NCI-H82 (cell line): Measurements from ENCODE around the gene SLC1A4.
"Not testable (repeated sequence)": the region's sequence is repeated elsewhere in the genome, so short reads cannot be mapped to it uniquely, and the experiment has no call there.

Source experiments
- DNase-seq: peaks from one replicate; lab custom pipeline; 2025; lab: John Stamatoyannopoulos, UW

The SLC1A4 gene

DNA sequence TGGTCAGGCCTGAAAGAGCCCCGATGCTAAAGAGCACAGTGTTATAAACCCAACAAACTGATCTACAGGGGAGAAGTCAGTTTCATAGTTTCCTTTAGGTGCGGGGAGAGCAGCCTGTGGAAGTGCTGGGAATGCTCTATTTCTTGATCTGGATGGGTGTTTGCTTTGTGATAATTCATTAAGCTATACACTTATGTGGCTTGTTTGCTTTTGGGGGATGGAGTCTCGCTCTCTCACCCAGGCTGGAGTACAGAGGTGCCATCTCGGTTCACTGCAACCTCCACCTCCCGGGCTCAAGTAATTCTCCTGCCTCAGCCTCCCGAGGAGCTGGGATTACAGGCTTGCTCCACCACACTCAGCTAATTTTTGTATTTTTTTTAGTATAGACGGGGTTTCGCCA lies 37.0 kb downstream of the SLC1A4 start:
- no peak for DNase-seq

DNA sequence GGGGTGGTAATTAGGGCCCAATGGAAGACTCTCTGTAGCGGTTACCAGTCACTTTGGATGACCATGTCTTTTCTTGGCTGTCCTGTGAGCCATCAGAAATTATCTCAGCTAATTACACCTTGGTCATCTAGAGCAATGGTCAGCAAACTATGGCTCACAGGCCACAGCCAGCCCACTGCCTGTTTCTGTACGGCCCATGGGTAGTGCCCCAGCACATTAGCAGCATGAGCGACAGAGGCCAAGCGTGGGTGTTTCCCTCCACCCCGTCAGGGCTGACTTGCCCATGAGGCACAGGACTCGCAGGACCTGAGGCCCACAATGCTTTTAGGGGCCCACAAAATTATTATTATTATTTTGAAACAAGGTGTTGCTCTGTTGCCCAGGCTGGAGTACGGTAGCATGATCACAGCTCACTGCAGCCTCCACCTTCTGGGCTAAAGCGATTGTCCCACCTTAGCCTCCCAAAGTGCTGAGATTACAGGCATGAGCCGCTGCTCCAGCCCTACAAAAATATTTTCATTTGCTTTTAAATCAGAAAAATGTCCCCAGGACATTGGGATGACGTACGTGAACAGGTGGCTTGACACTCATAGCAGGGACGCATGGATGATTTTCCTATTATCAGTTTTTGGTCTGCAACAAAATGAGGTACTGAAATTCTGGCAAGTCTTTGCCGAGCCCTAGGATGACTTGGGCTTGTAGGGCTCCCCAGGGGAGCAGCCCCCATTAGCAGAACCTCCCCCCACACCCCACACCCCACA lies 37.7 kb downstream of the SLC1A4 start:
- no peak for DNase-seq

DNA sequence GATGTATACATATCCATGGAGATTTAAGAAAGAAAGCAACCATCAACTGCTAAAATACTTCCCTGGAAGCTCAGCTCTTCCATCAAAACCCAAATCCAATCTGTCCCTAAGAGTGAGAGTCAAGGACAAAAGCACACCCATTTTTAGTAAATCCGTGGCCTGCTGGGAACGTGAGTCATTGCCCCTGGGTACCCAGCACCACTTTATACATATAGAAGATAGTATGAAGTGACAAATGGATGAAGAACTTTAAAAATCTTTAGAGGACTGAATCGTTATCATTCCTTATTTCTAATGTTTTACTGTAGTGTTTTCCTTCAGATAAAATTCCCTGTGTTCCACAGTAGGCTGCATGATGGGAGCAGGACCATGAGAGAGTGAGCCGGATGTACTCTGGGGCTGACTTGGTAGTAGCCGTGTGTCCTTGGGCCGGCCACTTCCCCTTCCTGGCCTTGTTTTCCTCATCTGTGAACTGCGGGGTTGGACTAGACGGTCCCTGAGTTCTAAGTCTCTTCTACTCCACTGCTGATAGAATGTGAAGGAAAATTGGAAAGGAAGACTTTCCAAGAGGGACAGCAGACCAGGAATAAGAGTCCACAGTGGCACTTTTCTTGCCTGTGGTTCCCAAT lies 38.5 kb downstream of the SLC1A4 start:
- no peak for DNase-seq

DNA sequence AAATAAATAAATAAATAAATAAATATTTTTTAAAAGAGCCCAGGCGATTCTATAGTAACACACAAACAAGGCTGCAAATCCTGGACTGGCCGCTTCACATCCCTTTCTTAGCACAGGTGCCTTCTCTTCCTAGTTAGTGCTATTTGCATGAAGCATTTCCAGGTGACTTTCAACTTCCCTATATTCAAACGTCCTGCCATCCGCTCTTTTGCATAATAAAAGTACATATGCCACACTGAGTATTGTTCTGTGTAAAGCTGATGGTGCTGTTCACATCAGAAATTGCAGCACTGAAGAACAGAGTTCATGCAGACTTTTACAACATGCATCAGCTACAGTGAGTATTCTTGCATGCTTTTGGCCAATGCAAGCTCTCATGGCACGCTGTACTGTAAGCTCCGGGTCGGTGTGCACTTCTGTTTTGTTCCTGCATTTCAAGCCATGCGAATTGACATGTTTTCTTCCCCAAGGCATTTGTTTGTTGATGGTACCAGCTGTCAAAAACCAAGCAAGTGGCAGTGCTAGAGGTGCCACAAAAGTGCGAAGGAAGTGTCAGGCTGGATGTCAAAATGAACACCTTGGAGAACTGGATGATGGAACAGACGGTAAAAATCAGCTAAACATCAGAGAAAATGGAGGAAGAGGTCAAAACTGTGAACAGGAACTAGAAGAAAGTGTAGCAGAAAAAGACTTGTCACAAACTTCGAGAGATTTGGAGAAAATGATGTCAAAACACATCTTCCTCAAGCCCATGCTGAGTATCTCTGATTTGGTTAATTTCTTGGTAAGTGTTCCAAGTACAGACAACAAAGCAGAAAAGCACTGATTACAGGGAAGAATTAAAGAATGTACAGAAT lies 41.5 kb downstream of the SLC1A4 start:
- no peak for DNase-seq

DNA sequence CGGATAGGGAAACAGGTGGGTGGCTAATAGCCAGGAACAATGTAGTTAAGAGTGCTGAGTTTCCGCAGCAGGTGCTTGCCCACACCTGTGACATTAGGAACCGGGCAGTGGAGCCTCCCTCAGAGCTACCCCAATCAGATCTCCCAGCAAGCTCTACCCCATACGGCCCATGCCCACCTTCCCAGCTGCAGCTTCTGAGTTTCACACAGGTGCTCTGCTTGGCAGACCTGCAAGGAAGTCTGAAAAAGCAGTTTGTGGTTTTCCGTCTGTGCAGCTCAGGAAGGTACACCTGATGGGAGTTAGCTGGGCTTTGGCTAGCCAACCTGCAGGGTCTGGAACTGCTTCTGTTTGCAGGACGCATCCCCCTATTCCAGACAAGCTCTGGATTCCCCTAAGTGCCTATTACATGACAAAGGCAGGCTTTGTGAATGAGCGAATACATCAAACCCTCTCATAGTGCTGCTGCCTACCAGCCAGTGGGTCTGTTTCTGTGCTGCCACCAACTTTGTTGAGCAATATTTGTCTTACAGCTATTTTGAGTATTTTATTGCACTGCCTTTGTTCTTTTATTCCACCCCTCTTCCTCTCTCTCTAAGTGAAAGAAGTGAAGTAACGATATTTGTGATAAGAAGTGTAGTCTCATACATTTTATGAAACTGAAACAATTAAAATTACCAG lies 42.3 kb downstream of the SLC1A4 start:
- DNase-seq, result no peak

DNA sequence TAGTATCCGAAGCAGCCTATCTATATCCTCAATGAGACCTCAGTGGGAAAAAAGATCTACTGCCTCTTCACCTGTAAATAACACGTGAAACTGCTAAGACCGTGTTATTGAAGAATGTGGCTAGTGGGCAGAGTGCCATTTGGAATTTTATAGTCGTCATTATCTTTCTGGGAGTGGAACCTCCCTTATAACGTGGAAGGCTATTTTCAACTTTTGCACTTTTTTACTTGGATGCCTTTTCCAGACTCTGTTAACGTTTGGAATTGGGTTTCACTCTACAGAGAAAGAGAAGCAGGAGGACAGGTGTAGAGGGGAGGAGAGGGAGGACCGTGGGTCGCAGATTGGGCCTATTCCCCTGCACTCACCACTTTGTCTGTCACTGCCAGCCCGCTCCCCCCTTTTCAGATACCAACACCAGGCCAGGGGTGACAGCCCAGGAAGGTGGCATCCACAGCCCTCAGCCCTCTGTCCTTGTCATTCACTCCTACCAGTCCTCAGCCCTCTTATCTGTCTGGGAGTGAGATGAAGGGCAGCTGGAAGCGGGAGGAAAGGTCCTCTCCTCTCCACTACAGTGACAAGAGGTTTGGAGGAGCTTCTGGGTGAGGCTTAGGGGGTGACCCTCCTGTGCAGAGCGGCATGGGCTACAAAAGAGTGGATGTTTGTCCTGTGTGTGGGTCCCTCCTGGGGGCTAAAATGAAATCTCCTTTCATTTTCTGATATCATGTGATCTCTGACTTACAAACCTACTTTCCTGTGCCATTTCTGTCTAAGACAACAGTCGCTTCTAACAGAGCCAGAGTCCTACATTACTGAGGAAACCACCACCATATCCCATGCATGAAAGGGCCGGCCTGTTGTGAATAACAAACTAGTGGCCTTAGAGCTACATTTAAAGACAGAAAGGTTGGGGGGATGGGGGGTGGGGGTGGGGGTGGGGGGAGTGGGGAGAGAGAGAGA lies 43.1 kb downstream of the SLC1A4 start:
- DNase-seq, result no peak

DNA sequence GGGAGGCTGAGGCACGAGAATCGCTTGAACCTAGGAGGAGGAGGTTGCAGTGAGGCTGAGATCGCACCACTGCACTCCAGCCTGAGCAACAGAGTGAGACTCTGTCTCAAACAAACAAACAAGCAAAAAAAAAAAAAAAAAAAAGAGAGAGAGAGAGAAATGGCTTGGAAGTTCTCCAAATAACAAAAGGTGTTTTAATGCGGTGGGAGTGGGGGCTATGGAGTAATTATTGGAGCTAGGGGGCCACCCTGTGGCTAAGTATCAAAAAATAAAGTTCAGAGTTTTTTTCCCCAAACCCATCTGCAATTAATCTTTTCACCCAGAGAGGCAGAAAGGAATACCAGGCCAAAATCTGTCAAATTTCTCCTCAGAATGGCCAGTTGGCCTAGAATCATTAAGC lies 44.0 kb downstream of the SLC1A4 start:
- peak; percentile 36 for DNase-seq

DNA sequence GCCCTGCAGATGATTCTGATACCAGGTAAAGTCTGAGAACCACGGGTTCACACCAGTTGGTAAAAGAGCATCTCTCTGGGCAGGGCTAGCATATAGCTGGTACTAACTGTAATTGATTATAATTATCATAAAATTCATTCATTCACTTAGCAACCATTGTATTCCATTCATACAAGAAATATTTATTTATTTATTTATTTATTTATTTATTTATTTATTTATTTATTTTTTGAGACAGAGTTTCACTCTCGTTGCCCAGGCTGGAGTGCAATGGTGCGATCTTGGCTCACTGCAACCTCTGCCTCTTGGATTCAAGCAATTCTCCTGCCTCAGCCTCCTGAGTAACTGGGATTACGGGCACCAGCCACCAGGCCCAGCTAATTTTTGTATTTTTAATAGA lies 44.5 kb downstream of the SLC1A4 start:
- DNase-seq, result not testable (repeated sequence)

DNA sequence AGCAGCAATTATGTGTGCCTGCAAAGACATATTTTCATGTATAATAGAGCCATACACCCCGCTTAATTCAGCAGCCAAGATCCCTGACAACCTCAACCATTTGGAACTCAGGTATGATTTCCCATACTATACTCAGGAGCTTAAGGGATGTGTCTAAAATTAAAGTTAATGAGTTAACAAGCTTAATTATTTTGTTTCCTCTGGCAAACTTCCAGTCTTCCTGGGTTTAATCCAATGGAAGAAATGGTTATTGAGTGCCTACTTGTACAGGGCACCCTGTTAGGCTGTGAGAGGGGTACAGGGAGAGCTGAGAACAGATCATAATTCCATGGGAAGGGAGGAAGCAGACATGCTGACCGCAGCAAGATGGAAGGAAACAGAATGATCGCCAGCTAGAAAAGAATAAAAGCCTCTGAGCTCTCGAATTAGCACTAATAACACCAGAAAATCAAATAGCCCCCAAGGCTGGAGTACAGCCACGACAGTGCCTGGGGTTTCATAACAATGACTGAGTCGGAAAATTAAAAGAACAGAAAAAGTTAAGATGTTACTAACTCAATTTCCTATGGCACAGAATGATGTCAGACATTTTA lies 46.2 kb downstream of the SLC1A4 start:
- peak; percentile 51 for DNase-seq

DNA sequence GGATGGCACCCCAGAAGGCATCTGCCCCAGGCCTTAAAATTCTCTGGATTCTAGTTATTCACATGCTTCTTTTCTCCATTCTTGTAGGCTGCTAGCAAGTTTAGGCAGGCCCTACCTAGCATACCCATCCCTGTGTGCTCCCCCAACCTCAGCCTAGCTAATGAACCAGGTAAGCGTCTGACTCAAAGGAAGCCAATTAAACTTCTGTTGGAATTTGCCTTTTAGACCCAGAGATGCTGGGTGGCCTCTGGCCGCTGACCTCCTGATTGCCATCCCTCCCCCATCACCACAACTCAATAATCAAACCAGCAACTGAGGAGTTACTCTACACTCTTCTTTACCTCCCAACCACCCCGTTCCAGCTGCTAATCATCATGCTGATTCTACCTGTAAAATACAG lies 48.0 kb downstream of the SLC1A4 start:
- DNase-seq, result no peak

DNA sequence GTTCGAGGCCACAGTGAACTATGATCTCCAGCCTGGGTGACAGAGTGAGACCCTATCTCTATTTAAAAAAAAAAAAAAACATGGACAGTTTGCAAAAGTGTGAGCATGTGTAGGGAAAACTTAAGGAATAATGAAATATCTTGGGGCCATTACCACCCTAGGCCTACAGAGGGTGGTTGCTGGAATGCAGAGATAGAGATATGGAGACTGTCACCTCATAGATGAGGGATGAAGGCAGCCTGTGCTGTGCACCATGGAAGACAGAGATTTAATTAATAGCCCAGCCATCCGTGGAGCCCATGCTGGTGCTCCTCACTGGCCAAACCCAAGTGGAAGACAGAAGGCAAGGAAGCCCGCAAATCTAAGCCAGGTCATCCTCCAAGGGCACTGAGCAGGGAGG lies 50.4 kb downstream of the SLC1A4 start:
- no peak for DNase-seq

DNA sequence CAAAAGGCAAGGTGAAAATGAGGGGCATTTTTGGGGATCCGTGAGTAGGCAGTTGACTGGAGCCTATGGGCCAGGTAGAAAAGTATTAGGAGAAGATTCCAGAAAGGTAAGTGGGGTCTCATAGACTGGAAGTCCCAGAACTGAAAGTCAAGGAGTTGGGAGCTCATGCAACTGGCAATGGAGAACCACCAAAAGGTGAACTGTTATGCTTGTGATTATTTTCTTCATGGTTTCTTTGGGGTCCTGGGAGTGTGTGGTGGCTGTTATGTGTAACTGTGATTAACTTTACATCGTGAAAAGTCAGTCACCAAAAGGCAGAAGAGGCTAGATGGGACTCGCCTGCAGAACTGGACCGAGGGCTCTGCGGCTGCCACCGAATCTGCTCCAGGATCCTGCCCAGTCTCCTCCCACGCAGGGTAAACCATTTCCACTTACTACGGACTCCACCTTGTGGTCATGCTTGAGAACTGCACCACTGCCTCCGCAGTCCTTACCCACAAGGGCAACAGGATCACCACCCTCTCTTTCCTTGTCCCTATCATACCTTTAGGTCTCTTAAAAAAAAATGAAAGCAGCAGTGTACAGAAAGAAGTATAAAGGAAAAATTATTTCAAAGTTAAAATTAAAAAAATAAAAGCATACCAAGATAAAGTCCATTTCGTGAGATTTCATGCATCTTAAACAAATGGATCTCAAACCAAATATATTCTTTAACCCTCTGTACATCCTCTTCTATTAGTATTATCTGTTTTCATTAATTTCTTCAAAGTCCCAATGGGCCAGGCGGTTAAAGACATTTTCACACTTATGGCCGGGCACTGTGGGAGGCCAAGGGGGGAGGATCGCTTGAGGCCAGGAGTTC lies 51.4 kb downstream of the SLC1A4 start:
- peak; percentile 91 for DNase-seq

DNA sequence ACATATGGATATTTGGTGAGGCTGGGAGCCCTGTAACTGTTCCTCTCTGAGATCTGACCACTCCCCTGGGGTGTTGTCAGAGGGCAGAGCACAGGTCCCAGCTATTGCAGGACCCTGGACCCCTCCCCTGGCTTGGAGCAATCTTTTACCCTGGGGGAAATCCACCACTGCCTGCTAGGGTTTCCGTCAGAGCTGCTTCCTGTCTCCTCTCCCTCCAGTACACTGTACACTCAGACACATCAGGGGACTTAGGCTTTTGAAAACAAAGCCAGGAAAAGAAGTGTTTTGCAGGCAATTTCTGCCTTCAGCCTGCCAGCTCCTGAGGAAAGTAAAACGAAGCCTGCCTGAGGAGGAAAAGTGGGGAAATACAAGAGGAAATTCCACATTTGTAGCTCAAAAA lies 53.8 kb downstream of the SLC1A4 start:
- DNase-seq, result no peak

DNA sequence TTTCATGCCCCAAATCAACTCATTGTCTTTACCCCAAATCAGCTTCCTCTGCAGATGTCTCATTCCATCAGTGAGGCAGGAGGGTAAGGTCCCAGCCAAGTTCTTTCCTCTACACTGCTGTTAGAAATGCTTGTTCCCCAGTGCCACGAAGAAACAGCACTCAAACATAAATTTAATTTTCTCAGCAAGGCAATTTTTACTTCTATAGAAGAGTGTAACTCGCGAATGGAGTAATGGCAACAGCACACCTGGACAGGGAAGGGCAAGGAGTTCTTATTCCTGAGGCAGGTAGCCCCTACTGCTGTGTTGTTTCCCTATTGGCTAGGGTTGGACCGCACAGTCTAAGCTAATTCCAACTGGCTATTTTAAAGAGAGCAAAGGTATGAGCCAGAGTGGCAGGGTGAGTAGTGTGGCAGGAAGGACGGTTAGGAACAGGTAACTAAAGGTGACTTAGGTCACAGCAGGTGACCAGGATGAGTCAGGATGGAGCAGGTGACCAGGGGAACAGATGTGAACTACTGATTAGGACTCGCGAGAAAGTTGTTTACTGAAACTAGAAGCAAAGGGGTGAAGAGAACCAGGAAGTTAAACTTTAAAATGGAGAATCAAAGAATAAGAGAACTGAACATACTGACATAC lies 55.0 kb downstream of the SLC1A4 start:
- no peak for DNase-seq

DNA sequence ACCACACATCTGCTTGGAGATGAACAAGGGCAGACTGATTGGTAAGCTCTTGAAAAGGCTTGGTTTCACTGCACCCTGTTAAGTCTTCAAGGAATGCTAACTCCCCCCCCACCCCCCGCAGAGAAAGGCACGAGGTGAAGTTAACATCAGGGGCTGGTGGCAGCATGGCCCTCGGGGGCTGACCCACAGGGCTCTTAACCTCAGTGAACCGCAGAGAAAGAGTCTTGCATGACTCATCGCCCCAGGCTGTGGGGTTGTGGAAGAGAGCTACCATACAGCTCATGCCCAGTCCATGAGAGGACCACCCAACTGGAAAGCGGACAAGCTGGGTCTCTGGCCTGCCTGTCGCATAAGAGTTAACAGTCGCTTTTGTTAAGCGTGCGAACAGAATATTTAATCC lies 56.5 kb downstream of the SLC1A4 start:
- DNase-seq, result no peak

DNA sequence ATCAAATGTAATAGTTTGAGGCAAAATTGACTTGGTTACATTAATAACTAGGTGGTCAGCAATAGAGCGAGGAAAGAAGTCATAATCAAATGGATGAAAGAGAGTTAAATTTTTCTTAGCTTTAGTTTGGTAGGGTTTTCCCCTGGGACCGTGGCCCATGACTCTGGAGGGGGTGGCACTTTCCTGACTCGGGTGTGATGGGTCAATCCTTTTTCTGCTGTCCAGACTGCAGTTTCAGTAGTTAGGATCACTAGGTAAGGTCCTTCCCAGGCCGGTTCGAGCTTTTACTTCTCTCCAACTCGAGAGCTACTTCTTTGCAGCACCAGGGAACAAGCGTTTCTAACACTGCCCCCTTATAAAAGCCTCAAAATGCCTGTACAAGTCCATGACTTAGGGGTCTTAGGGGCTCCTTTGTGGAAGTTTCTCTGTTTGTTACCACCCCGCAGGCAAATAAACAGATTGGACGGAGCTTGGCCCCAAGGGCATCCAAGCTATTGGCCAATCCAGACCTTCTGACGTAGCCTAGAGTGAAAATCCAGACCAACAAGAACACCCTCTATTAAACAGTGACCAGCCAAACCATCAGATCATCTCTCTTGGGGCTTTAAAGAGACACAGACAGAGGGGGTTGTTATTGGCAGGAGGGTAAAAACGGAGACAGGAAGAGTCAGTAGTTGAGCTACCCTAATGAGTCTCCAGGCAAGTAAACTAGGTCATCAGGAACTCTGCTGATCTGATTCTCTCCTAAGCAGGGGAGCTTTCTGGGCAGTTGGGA lies 57.6 kb downstream of the SLC1A4 start:
- DNase-seq, result no peak

DNA sequence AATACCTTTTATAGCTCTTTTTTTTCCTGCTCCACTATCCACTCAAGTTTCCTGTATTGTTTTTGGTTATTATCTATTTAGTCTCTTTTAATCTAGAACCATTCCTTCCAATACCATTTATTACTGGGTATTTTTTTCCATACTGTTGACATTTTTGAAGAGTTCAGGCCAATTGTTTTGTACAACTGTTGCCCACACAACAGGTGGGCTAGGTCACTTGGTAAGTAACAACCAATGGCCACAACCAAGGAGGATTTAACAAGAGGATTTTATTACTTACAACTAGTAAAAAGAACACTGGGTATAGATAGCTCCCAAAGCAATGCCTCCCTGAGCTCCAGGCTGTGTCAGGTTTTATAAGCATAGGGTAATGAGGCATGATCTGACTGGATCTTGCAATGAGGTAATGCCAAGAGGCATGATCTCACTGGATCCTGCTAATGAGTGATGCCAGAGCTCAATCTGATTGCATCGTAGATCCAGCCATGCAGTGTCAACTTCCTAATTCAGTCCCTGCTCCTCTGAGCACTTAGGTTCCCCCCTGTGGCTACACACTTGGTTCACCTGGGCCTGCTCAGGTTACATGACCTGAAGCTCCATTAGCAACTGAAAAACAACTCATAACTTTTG lies 59.9 kb downstream of the SLC1A4 start:
- no peak for DNase-seq

DNA sequence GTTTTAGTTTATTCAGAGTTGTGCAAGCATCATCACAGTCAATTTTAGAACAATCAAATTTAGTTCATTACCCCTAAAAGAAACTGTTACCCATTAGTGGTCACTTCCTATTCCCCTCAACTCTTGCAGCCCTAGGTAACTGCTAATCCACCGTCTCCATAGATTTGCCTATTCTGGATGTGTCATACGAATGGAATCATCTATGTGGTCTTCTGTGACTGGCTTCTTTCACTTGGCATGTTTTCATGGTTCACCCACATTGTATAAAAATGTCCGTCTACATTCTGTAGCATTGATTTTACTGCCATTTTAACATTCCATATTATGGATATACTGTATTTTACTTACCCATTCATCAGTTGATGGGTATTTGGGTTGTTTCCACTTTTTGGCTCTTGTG lies 61.7 kb downstream of the SLC1A4 start:
- no peak for DNase-seq
